A549 (cell line): Measurements from ENCODE around the gene PBRM1.

Source experiments
- FOSL2 ChIP-seq, 2 experiments: fragments of 450-650 bp in 1 of 2; fragments of >200 bp in 1 of 2; sonication (Bioruptor Twin) in 1 of 2; formaldehyde crosslinking; IDR thresholded peaks; 2 replicates each; pipeline versions ENCODE4 v1.5.0 to v1.6.1; 2016 to 2020; ENCODE audit warnings: mild to moderate bottlenecking in 1 of 2, moderate library complexity in 1 of 2
- HDAC2 ChIP-seq: fragments of 200-600 bp; sonication (generic); IDR thresholded peaks from 2 replicates; pipeline ENCODE4 v1.6.1; 2016
- HOXB13 ChIP-seq: fragments of 250-450 bp; sonication (Bioruptor Pico); IDR thresholded peaks from 2 replicates; pipeline ENCODE4 v1.5.0; 2020; ENCODE audit warnings: low read depth, mild to moderate bottlenecking, moderate library complexity
- POLR2A ChIP-seq: IDR thresholded peaks from 2 replicates; pipeline ENCODE4 v1.6.1; 2012; ENCODE audit warnings: mild to moderate bottlenecking, low read length
- RFX5 ChIP-seq: fragments of 450-650 bp; IDR thresholded peaks from 2 replicates; pipeline ENCODE4 v1.7.1; 2014; ENCODE audit warnings: antibody characterized with exemption, mild to moderate bottlenecking, moderate library complexity
- SMC3 ChIP-seq: fragments of >200 bp; sonication (Bioruptor Twin); formaldehyde crosslinking; IDR thresholded peaks from 3 replicates; pipeline ENCODE4 v1.6.1; 2018; ENCODE audit warnings: inconsistent platforms
- SREBF2 ChIP-seq: fragments of 450-650 bp; IDR thresholded peaks from 2 replicates; pipeline ENCODE4 v1.6.1; 2014; ENCODE audit warnings: mild to moderate bottlenecking, moderate library complexity
- TF ChIP-seq, protein P1 (sequence below): fragments of >200 bp; sonication (Bioruptor Twin); formaldehyde crosslinking; IDR thresholded peaks from 3 replicates; pipeline ENCODE4 v1.5.1; 2016
- TF ChIP-seq, protein P2 (sequence below): fragments of 450-650 bp; IDR thresholded peaks from 2 replicates; pipeline ENCODE4 v1.6.1; 2014; ENCODE audit warnings: antibody characterized with exemption

DNA sequence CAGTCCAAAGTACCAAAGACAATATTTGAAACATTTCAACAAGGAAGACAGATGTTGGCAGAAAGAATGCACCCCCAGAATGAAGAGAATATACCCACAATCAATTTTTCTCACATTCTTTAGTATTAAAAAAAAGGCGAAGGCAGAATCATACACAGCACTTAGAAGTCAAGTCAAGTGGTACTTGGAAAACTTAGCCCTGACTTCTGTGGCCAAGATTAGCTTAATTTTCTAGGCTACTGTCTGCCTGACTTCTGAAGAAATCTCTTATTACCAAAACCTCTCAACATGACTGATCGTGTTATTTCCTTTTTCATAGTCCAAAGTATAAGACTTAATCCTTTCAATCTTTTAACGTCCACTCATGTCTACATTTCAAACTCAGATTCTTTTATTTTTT, 60.7 kb downstream of the PBRM1 start:
- TF ChIP-seq, protein P1, sequence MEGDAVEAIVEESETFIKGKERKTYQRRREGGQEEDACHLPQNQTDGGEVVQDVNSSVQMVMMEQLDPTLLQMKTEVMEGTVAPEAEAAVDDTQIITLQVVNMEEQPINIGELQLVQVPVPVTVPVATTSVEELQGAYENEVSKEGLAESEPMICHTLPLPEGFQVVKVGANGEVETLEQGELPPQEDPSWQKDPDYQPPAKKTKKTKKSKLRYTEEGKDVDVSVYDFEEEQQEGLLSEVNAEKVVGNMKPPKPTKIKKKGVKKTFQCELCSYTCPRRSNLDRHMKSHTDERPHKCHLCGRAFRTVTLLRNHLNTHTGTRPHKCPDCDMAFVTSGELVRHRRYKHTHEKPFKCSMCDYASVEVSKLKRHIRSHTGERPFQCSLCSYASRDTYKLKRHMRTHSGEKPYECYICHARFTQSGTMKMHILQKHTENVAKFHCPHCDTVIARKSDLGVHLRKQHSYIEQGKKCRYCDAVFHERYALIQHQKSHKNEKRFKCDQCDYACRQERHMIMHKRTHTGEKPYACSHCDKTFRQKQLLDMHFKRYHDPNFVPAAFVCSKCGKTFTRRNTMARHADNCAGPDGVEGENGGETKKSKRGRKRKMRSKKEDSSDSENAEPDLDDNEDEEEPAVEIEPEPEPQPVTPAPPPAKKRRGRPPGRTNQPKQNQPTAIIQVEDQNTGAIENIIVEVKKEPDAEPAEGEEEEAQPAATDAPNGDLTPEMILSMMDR = no peak
- no peak for TF ChIP-seq RFX5
- no peak for TF ChIP-seq POLR2A
- TF ChIP-seq, protein P2, sequence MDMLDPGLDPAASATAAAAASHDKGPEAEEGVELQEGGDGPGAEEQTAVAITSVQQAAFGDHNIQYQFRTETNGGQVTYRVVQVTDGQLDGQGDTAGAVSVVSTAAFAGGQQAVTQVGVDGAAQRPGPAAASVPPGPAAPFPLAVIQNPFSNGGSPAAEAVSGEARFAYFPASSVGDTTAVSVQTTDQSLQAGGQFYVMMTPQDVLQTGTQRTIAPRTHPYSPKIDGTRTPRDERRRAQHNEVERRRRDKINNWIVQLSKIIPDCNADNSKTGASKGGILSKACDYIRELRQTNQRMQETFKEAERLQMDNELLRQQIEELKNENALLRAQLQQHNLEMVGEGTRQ = no peak
- no peak for TF ChIP-seq FOSL2 (IDR thresholded peaks at IDR 0.05)
- no peak for TF ChIP-seq FOSL2 (CRISPR knock-in tag; IDR thresholded peaks at IDR 0.05)
- TF ChIP-seq HOXB13 (CRISPR knock-in tag) = no peak
- TF ChIP-seq SMC3 = no peak
- no peak for TF ChIP-seq SREBF2
- no peak for TF ChIP-seq HDAC2
